ENCODE data around the gene OR10C1. TPM values are rescaled to one million over a fixed set of nuclear protein-coding genes. Genes with fewer than 3 reads are reported as not detected.

Gene OR10C1
- total RNA-seq, 1 experiment from 2014 or later = not detected

- no TSS peak for BruUV-seq (replicated peaks)
- Histone ChIP-seq H3K79me2 (ENCODE audit: insufficient read depth, low read length) (no peaks in the 10 kb centered on the region), H3K9me3 (ENCODE audit: control insufficient read depth in 1 of 2, insufficient read depth in 1 of 2, low read depth in 1 of 2, low read length in 2 of 2) (no peaks in the 10 kb centered on the region), H3K27ac (ENCODE audit: low read depth, low read length) (no peak within 1 kb of the TSS), H3K36me3 (ENCODE audit: control insufficient read depth in 1 of 2, insufficient read depth in 2 of 2, low read length in 2 of 2) (no peaks in the 10 kb centered on the region), H4K20me1 (ENCODE audit: insufficient read depth) (no peaks in the 10 kb centered on the region), H3K4me2 (ENCODE audit: low read length) (no peak within 1 kb of the TSS), H2AFZ (ENCODE audit: low read depth, low read length, poor library complexity, severe bottlenecking) (no peak within 1 kb of the TSS), H3K27me3 (ENCODE audit: insufficient read depth, low read length) (0 out of 2 replicates have a peak, but pooled peaks cover 6% of the 10 kb centered on the region), H3K9me2 (ENCODE audit: insufficient read depth) (no peaks in the 10 kb centered on the region), H3K9ac (ENCODE audit: low read length) (no peak within 1 kb of the TSS), H3K4me3 (replicated peaks in 1 of 2; ENCODE audit: low read depth in 1 of 2, low read length in 2 of 2) (no peak within 1 kb of the TSS), H3K4me1 (ENCODE audit: control insufficient read depth in 1 of 2, insufficient read depth in 2 of 2, low read length in 2 of 2) (no peaks in the 10 kb centered on the region)
- ChIA-PET RAD21 (ENCODE audit: low non-redundant PET in 1 of 2, low total read pairs in 2 of 2, uncharacterized antibody in 2 of 2, unreplicated experiment in 2 of 2) (no interaction called here), POLR2A (no interaction called here), CTCF (no interaction called here)
- ATAC-seq (no peak), DNase-seq (ENCODE audit: low read depth, low spot score) (no peak)
- intact Hi-C loops (cut with micrococcal nuclease) = no loop called here
- no peak for TF ChIP-seq EGR1 (IDR thresholded peaks at IDR 0.05; ENCODE audit: low read depth)
- TF ChIP-seq ATF3 (IDR thresholded peaks at IDR 0.05) = no peak
- TF ChIP-seq JUND (IDR thresholded peaks at IDR 0.05) = no peak
- TF ChIP-seq CBX3 (IDR thresholded peaks at IDR 0.05; ENCODE audit: low read depth) = no peak
- no peak for TF ChIP-seq YY1 (IDR thresholded peaks at IDR 0.05; ENCODE audit: extremely low read depth, insufficient replicate concordance, low read depth, low read length)
- TF ChIP-seq TCF7L2 (IDR thresholded peaks at IDR 0.05; ENCODE audit: borderline replicate concordance, extremely low read depth, insufficient read depth, insufficient read length) = no peak
- TF ChIP-seq SIN3A (IDR thresholded peaks at IDR 0.05; ENCODE audit: low read depth) = no peak
- no peak for TF ChIP-seq EZH2phosphoT487 (IDR thresholded peaks at IDR 0.05; ENCODE audit: borderline replicate concordance)
- TF ChIP-seq ZBTB33 (IDR thresholded peaks at IDR 0.05; ENCODE audit: extremely low read depth, insufficient replicate concordance, low read length) = no peak
- TF ChIP-seq RAD21 (IDR thresholded peaks at IDR 0.05; ENCODE audit: low read depth) = no peak
- TF ChIP-seq POLR2AphosphoS5 (IDR thresholded peaks at IDR 0.05; ENCODE audit: low read depth, low read length) = no peak
- TF ChIP-seq CEBPB (IDR thresholded peaks at IDR 0.05; ENCODE audit: low read depth) = no peak
- TF ChIP-seq SRF (IDR thresholded peaks at IDR 0.05; ENCODE audit: low read depth) = no peak
- no peak for TF ChIP-seq CTCF (IDR thresholded peaks at IDR 0.05 in 2 of 3, conservative IDR thresholded peaks at IDR 0.05 in 1 of 3; ENCODE audit: borderline replicate concordance in 1 of 3, insufficient read depth in 1 of 3, low read depth in 2 of 3, low read length in 2 of 3)
- no peak for TF ChIP-seq POLR2A (IDR thresholded peaks at IDR 0.05; ENCODE audit: borderline replicate concordance, extremely low read depth, insufficient read depth, insufficient read length)
- no peak for TF ChIP-seq ELF1 (IDR thresholded peaks at IDR 0.05; ENCODE audit: borderline replicate concordance, low read depth)
- no peak for TF ChIP-seq SP1 (IDR thresholded peaks at IDR 0.05; ENCODE audit: low read depth)
- no peak for TF ChIP-seq ZFX (IDR thresholded peaks at IDR 0.05)
- TF ChIP-seq REST (IDR thresholded peaks at IDR 0.05; ENCODE audit: low read depth) = no peak
These were observed 17.9 kb downstream of the OR10C1 start, which contains the start of the genes OR11A1 and OR2H1 for GRCh38 chr6:29456971-29457370. Gene OR11A1, minus strand, starts transcription at chr6:29457071. Its CDS starts 29,430 bp downstream, at chr6:29427641. Gene OR2H1, plus strand, starts transcription at chr6:29457155. Its CDS starts 4,615 bp downstream, at chr6:29461770.
